Breast epithelium (tissue), 3 donors: ENCODE measurements around the gene SV2C.

Experiments used
- POLR2A ChIP-seq: fragments of 450-650 bp; IDR thresholded peaks from one replicate; pipeline ENCODE4 v1.6.1; 2016; ENCODE audit warnings: antibody characterized with exemption, mild to moderate bottlenecking, moderate library complexity
- POLR2AphosphoS5 ChIP-seq, 3 donors: sonication (generic); formaldehyde crosslinking; IDR thresholded peaks; one replicate each; pipeline ENCODE4 v1.6.1; 2017; ENCODE audit warnings: antibody characterized with exemption in 3 of 3
- TF ChIP-seq, protein P1 (sequence below), 3 donors: fragments of 450-650 bp; IDR thresholded peaks; one replicate each; pipeline ENCODE4 v1.5.1; 2016 to 2017; ENCODE audit warnings: antibody characterized with exemption in 3 of 3, mild to moderate bottlenecking in 3 of 3, moderate library complexity in 3 of 3

DNA sequence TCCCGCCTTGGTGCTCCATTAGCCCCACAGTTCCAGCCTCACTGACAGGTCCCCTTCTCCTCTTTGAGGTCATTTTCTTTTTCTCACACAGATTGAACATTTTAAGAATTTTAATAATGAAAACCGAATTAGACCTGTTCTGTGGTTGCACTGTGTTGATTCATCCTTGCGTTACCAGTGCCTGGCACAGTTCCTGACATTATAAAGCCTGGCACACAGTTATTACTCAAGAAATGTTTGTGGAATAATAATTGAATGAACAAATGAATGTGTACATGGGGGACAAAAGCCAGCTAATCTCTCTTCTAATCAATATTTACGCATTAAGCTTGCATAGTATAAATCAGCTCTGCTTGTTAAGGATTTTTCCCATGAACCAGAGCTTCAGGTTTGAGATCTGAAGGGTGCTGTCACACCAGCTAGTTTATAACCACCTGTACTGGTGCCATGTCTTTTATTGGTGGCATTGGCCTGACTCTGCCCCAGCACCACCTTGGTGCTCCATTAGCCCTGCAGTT lies 80.0 kb downstream of the SV2C start:
- TF ChIP-seq, protein P1, sequence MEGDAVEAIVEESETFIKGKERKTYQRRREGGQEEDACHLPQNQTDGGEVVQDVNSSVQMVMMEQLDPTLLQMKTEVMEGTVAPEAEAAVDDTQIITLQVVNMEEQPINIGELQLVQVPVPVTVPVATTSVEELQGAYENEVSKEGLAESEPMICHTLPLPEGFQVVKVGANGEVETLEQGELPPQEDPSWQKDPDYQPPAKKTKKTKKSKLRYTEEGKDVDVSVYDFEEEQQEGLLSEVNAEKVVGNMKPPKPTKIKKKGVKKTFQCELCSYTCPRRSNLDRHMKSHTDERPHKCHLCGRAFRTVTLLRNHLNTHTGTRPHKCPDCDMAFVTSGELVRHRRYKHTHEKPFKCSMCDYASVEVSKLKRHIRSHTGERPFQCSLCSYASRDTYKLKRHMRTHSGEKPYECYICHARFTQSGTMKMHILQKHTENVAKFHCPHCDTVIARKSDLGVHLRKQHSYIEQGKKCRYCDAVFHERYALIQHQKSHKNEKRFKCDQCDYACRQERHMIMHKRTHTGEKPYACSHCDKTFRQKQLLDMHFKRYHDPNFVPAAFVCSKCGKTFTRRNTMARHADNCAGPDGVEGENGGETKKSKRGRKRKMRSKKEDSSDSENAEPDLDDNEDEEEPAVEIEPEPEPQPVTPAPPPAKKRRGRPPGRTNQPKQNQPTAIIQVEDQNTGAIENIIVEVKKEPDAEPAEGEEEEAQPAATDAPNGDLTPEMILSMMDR (IDR thresholded peaks at IDR 0.05) = no peak
- no peak for TF ChIP-seq POLR2AphosphoS5 (IDR thresholded peaks at IDR 0.05)
- no peak for TF ChIP-seq POLR2A
